Uterine smooth muscle cell (primary cell): Measurements from ENCODE around the gene SNTA1. TPM values are rescaled to one million over a fixed set of nuclear protein-coding genes. Genes with fewer than 3 reads are reported as not detected.

Experiments used
- total RNA-seq: library from RNA; depleted of rRNA; stranded (reverse); fragments of >200 nt; gene quantifications from 2 replicates; pipeline ENCODE4 v1.2.3, GENCODE V29; 2014

The SNTA1 gene
- total RNA-seq: 15.7 and 20.7 TPM in 2 replicates

GRCh38 chr20:33443512-33444239, at the start of gene SNTA1:
Gene SNTA1 (minus strand): TSS chr20:33443763. CDS start chr20:33443620, 143 bp downstream.

GRCh38 chr20:33490023-33490933, 46.7 kb upstream of the SNTA1 start, which contains the start of gene CBFA2T2:
Gene CBFA2T2 (plus strand): TSS chr20:33490096. CDS start chr20:33490268, 172 bp downstream.

GRCh38 chr20:33401184-33401920, 42.2 kb downstream of the SNTA1 start, which contains the start of gene CDK5RAP1:
Gene CDK5RAP1 (minus strand): TSS chr20:33401519. CDS start chr20:33397064, 4,455 bp downstream.

Other genes with a start within 250 kb of the SNTA1 start
- not detected in 2 replicates for gene BPIFA3, start 226.4 kb downstream of the SNTA1 start, total RNA-seq
- gene BPIFA1, start 207.8 kb downstream of the SNTA1 start, total RNA-seq: not detected in 2 replicates
- gene BPIFB1, start 160.5 kb downstream of the SNTA1 start, total RNA-seq: not detected in 2 replicates
- gene CDK5RAP1, start 42.2 kb downstream of the SNTA1 start, total RNA-seq: 20.5 and 36.1 TPM in 2 replicates
- 4.3 and 6.5 TPM in 2 replicates for gene CBFA2T2, start 46.3 kb upstream of the SNTA1 start, total RNA-seq
- gene C20orf144, start 218.6 kb upstream of the SNTA1 start, total RNA-seq: under 0.01 and 0.11 TPM in 2 replicates
- gene ACTL10, start 223.2 kb upstream of the SNTA1 start, total RNA-seq: 2.1 and 2.7 TPM in 2 replicates
- gene NECAB3, start 230.7 kb upstream of the SNTA1 start, total RNA-seq: 27.7 and 29.9 TPM in 2 replicates
- 10.4 and 24.3 TPM in 2 replicates for gene E2F1, start 242.6 kb upstream of the SNTA1 start, total RNA-seq